Vagina (tissue), 2 donors: Measurements from ENCODE around the gene MSH6.

Source experiments
- POLR2A ChIP-seq, 2 donors: fragments of 450-650 bp; IDR thresholded peaks; one replicate each; pipeline ENCODE4 v1.6.1; 2017; ENCODE audit warnings: antibody characterized with exemption in 2 of 2, mild to moderate bottlenecking in 2 of 2, moderate library complexity in 2 of 2
- POLR2AphosphoS5 ChIP-seq, 2 donors: sonication (generic); formaldehyde crosslinking; IDR thresholded peaks; one replicate each; pipeline ENCODE4 v1.9.0; 2017; ENCODE audit warnings: antibody characterized with exemption in 2 of 2, mild to moderate bottlenecking in 2 of 2, low read depth in 1 of 2; ENCODE audit not compliant: insufficient read depth in 1 of 2
- TF ChIP-seq, protein P1 (sequence below), 3 experiments: fragments of 450-650 bp in 2 of 3; fragments of 200-600 bp in 1 of 3; sonication (generic) in 1 of 3; IDR thresholded peaks; one replicate each; pipeline ENCODE4 v1.5.1; 2017 to 2019; ENCODE audit warnings: antibody characterized with exemption in 3 of 3, mild to moderate bottlenecking in 2 of 3, moderate library complexity in 2 of 3

DNA sequence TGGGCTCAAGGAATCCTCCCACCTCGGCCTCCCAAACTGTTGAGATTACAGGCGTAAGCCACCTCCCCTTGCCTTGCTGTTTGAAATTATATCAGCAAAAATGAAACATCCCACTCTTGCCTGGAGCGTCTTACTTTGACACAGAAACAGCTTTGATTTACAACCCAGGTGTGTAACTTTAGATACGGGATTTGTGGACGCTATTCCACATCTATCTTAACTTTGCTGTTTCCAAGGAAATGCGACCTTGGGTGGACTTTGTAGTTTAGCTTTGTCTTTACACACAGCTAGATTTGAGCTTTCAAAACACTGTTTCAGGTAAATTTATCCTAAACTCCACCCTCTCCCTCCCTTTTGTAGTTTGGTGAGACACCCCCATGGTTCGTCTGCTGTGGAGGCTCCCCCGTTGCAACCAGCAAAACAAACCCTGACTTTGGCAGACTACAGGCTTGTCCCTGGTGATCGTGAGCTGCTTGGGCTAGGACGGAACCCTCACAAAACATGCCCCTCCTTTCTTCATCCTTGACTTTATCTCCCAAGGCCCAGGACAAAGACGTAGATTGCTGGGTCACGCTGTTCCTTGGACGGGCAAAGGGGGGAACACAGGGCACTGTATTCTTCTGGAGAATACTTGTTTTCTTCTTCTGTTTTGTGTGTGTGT, 5.5 kb upstream of the MSH6 start:
- TF ChIP-seq, protein P1, sequence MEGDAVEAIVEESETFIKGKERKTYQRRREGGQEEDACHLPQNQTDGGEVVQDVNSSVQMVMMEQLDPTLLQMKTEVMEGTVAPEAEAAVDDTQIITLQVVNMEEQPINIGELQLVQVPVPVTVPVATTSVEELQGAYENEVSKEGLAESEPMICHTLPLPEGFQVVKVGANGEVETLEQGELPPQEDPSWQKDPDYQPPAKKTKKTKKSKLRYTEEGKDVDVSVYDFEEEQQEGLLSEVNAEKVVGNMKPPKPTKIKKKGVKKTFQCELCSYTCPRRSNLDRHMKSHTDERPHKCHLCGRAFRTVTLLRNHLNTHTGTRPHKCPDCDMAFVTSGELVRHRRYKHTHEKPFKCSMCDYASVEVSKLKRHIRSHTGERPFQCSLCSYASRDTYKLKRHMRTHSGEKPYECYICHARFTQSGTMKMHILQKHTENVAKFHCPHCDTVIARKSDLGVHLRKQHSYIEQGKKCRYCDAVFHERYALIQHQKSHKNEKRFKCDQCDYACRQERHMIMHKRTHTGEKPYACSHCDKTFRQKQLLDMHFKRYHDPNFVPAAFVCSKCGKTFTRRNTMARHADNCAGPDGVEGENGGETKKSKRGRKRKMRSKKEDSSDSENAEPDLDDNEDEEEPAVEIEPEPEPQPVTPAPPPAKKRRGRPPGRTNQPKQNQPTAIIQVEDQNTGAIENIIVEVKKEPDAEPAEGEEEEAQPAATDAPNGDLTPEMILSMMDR (IDR thresholded peaks at IDR 0.05): no peak
- TF ChIP-seq POLR2A (IDR thresholded peaks at IDR 0.05) (no peak), POLR2AphosphoS5 (IDR thresholded peaks at IDR 0.05; ENCODE audit: insufficient read depth in 1 of 2, low read depth in 1 of 2) (no peak)
